Peyer's patch (tissue), 4 donors: ENCODE data around the gene SMAD3.

Source experiments
- POLR2A ChIP-seq, 2 donors: fragments of 450-650 bp; IDR thresholded peaks; one replicate each; pipeline ENCODE4 v1.5.1; 2017; ENCODE audit warnings: antibody characterized with exemption in 2 of 2, mild to moderate bottlenecking in 2 of 2, moderate library complexity in 2 of 2
- TF ChIP-seq, protein P1 (sequence below), 6 experiments: fragments of 450-650 bp in 4 of 6; fragments of 200-600 bp in 2 of 6; sonication (generic) in 1 of 6; IDR thresholded peaks; one replicate each; pipeline ENCODE4 v1.5.1; 2017 to 2019; ENCODE audit warnings: antibody characterized with exemption in 6 of 6, mild to moderate bottlenecking in 3 of 6, moderate library complexity in 1 of 6

DNA sequence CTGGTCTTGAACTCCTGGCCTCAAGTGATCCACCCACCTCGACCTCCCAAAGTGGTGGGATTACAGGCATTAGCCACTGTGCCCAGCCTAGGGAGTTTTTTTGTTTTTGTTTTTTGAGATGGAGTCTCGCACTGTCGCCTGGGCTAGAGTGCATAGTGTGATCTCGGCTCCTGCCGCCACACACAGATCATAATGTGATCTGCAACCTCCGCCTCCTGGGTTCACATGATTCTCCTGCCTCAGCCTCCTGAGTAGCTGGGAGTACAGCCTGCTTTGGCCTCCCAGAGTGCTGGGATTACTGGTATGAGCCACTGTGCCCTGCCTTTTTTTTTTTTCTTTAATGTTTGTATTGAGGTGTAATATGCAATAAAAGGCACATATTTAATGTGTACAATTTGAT lies 78.2 kb downstream of the SMAD3 start:
- TF ChIP-seq, protein P1, sequence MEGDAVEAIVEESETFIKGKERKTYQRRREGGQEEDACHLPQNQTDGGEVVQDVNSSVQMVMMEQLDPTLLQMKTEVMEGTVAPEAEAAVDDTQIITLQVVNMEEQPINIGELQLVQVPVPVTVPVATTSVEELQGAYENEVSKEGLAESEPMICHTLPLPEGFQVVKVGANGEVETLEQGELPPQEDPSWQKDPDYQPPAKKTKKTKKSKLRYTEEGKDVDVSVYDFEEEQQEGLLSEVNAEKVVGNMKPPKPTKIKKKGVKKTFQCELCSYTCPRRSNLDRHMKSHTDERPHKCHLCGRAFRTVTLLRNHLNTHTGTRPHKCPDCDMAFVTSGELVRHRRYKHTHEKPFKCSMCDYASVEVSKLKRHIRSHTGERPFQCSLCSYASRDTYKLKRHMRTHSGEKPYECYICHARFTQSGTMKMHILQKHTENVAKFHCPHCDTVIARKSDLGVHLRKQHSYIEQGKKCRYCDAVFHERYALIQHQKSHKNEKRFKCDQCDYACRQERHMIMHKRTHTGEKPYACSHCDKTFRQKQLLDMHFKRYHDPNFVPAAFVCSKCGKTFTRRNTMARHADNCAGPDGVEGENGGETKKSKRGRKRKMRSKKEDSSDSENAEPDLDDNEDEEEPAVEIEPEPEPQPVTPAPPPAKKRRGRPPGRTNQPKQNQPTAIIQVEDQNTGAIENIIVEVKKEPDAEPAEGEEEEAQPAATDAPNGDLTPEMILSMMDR (IDR thresholded peaks at IDR 0.05): no peak
- TF ChIP-seq POLR2A (IDR thresholded peaks at IDR 0.05): no peak
